Neural cell (in vitro differentiated cells): ENCODE results near the gene LMNA. TPM values are rescaled to one million over a fixed set of nuclear protein-coding genes. Genes with fewer than 3 reads are reported as not detected.

Source experiments
- polyA plus RNA-seq: library from polyadenylated mRNA; depleted of rRNA; stranded (reverse); fragments of >200 nt; gene quantifications from 2 replicates; pipeline ENCODE4 v1.2.3, GENCODE V29; 2014

Gene LMNA
- polyA plus RNA-seq, 1 donor from 2014 or later = 90.7 TPM

Other genes starting within 250 kb of the LMNA start
- gene RIT1, start 203.4 kb upstream of the LMNA start, polyA plus RNA-seq = 78.1 and 83.5 TPM in 2 replicates
- 84.8 and 97.1 TPM in 2 replicates for gene KHDC4, start 180.3 kb upstream of the LMNA start, polyA plus RNA-seq
- gene RXFP4, start 173.1 kb upstream of the LMNA start, polyA plus RNA-seq = not detected in 2 replicates
- 45.1 and 59.6 TPM in 2 replicates for gene ARHGEF2, start 136.2 kb upstream of the LMNA start, polyA plus RNA-seq
- 440 and 473 TPM in 2 replicates for gene SSR2, start 93.8 kb upstream of the LMNA start, polyA plus RNA-seq
- 34.9 and 39.3 TPM in 2 replicates for gene UBQLN4, start 60.9 kb upstream of the LMNA start, polyA plus RNA-seq
- gene LAMTOR2, start 59.9 kb upstream of the LMNA start, polyA plus RNA-seq = 81.3 and 82.6 TPM in 2 replicates
- gene RAB25, start 53.6 kb upstream of the LMNA start, polyA plus RNA-seq = 1.3 TPM in 1 of 2 replicates, not detected in the other
- gene MEX3A, start 32.2 kb upstream of the LMNA start, polyA plus RNA-seq = 39.8 and 44.4 TPM in 2 replicates
- gene SEMA4A, start 38.9 kb downstream of the LMNA start, polyA plus RNA-seq = 17.1 and 38.4 TPM in 2 replicates
- 13.7 and 16.2 TPM in 2 replicates for gene SLC25A44, start 79.4 kb downstream of the LMNA start, polyA plus RNA-seq
- 97.0 and 98.7 TPM in 2 replicates for gene PMF1, start 98.3 kb downstream of the LMNA start, polyA plus RNA-seq
- 1.9 and 2.5 TPM in 2 replicates for gene BGLAP, start 127.5 kb downstream of the LMNA start, polyA plus RNA-seq
- gene PAQR6, start 133.3 kb downstream of the LMNA start, polyA plus RNA-seq = 16.8 and 27.3 TPM in 2 replicates
- gene SMG5, start 168.1 kb downstream of the LMNA start, polyA plus RNA-seq = 57.3 and 84.4 TPM in 2 replicates
- 5.9 and 6.8 TPM in 2 replicates for gene TMEM79, start 169.6 kb downstream of the LMNA start, polyA plus RNA-seq
- gene GLMP, start 181.0 kb downstream of the LMNA start, polyA plus RNA-seq = 3.3 and 4.1 TPM in 2 replicates
- gene VHLL, start 184.6 kb downstream of the LMNA start, polyA plus RNA-seq = 1.4 and 1.8 TPM in 2 replicates
- gene CCT3, start 223.6 kb downstream of the LMNA start, polyA plus RNA-seq = 288 and 326 TPM in 2 replicates
- gene TSACC, start 223.8 kb downstream of the LMNA start, polyA plus RNA-seq = not detected in 2 replicates